B cell (primary cell): ENCODE measurements around the gene AGPAT3. TPM values are rescaled to one million over a fixed set of nuclear protein-coding genes. Genes with fewer than 3 reads are reported as not detected.

Experiments used
- ATAC-seq: fragments of 200-7000 bp; cut with Tn5 transposase; one replicate; pipeline ENCODE4 v1.10.0; 2021; ENCODE audit warnings: low read depth, mild to moderate bottlenecking, moderate number of reproducible peaks, moderate library complexity
- CTCF ChIA-PET: fragments of 350-600 bp; sonication (Branson Sonifier 250); formaldehyde crosslinking; loops from one replicate; lab custom pipeline; 2021; ENCODE audit warnings: antibody characterized with exemption, inconsistent platforms; lab: Charles Lee
- POLR2A ChIA-PET: fragments of 350-600 bp; sonication (Branson Sonifier 250); formaldehyde crosslinking; loops from one replicate; lab custom pipeline; 2021; ENCODE audit warnings: antibody characterized with exemption; lab: Charles Lee
- DNase-seq: peaks from one replicate; pipeline ENCODE4 v3.0.0; 2013
- H2AFZ ChIP-seq: 2 replicates; pipeline ENCODE4 v1.6.1; 2012; ENCODE audit warnings: mild to moderate bottlenecking, low read depth, low read length; ENCODE audit not compliant: insufficient read depth, poor library complexity, severe bottlenecking
- H3K27ac ChIP-seq, 2 donors: 1 replicate in 1 of 2; 2 replicates in 1 of 2; pipeline ENCODE4 v1.5.1; 2012 to 2013; ENCODE audit warnings: low read length in 2 of 2, mild to moderate bottlenecking in 2 of 2, moderate library complexity in 1 of 2
- H3K27me3 ChIP-seq, 4 experiments: fragments of 200-600 bp in 1 of 4; sonication (generic) in 1 of 4; replicated peaks in 1 of 4; 1 replicate in 2 of 4; 2 replicates in 2 of 4; pipeline versions ENCODE4 v1.6.1 to v1.7.0; 2013 to 2016; ENCODE audit warnings: low read length in 3 of 4, mild to moderate bottlenecking in 2 of 4, mixed read lengths in 1 of 4, moderate library complexity in 1 of 4; ENCODE audit not compliant: insufficient read depth in 4 of 4, control insufficient read depth in 3 of 4; ENCODE audit errors: control extremely low read depth in 1 of 4
- H3K36me3 ChIP-seq, 2 experiments: replicated peaks in 1 of 2; 1 replicate in 1 of 2; 2 replicates in 1 of 2; pipeline versions ENCODE4 v1.6.1 to v1.7.1; 2013; ENCODE audit warnings: low read length in 1 of 2; ENCODE audit not compliant: insufficient read depth in 2 of 2, control insufficient read depth in 1 of 2; ENCODE audit errors: control extremely low read depth in 1 of 2, extremely low read depth in 1 of 2
- H3K4me1 ChIP-seq, 2 donors: fragments of 200-600 bp in 1 of 2; sonication (generic) in 1 of 2; 1 replicate in 1 of 2; 2 replicates in 1 of 2; pipeline versions ENCODE4 v1.5.1 to v1.6.1; 2013 to 2017; ENCODE audit warnings: low read length in 2 of 2; ENCODE audit not compliant: control insufficient read depth in 2 of 2, insufficient read depth in 2 of 2
- H3K4me2 ChIP-seq: replicated peaks from 2 replicates; pipeline ENCODE3; 2012; ENCODE audit warnings: mild to moderate bottlenecking, low read depth, low read length; ENCODE audit not compliant: poor library complexity, severe bottlenecking
- H3K4me3 ChIP-seq, 5 experiments: fragments of 200-600 bp in 1 of 5; sonication (generic) in 1 of 5; 1 replicate in 3 of 5; 2 replicates in 2 of 5; pipeline versions ENCODE4 v1.5.1 to v1.7.0; 2011 to 2016; ENCODE audit warnings: low read length in 4 of 5, mild to moderate bottlenecking in 4 of 5, low read depth in 2 of 5, control low read depth in 1 of 5, moderate library complexity in 1 of 5; ENCODE audit not compliant: insufficient read depth in 1 of 5; ENCODE audit errors: control extremely low read depth in 1 of 5, extremely low read depth in 1 of 5
- H3K79me2 ChIP-seq: fragments of 200-600 bp; sonication (generic); one replicate; pipeline ENCODE4 v1.6.0; 2016; ENCODE audit warnings: low read length; ENCODE audit not compliant: control insufficient read depth, insufficient read depth
- H3K9ac ChIP-seq: fragments of 200-600 bp; sonication (generic); 2 replicates; pipeline ENCODE4 v1.6.1; 2017; ENCODE audit warnings: mild to moderate bottlenecking, low read length, moderate library complexity
- H3K9me3 ChIP-seq, 3 donors: one replicate each; pipeline versions ENCODE4 v1.6.1 to v1.7.1; 2013; ENCODE audit warnings: low read length in 2 of 3; ENCODE audit not compliant: control insufficient read depth in 2 of 3, insufficient read depth in 1 of 3; ENCODE audit errors: control extremely low read depth in 1 of 3
- H4K20me1 ChIP-seq: 2 replicates; pipeline ENCODE4 v1.6.0; 2012; ENCODE audit warnings: mild to moderate bottlenecking, low read length; ENCODE audit not compliant: insufficient read depth, control insufficient read depth, poor library complexity, severe bottlenecking
- H3K27ac Mint-ChIP-seq: one replicate; pipeline ENCODE4 v1.8.0; 2021; ENCODE audit warnings: mixed read lengths
- H3K27me3 Mint-ChIP-seq: one replicate; pipeline ENCODE4 v1.8.0; 2021; ENCODE audit warnings: mixed read lengths
- H3K4me1 Mint-ChIP-seq: one replicate; pipeline ENCODE4 v1.8.0; 2021; ENCODE audit warnings: mixed read lengths
- H3K4me3 Mint-ChIP-seq: one replicate; pipeline ENCODE4 v1.8.0; 2021; ENCODE audit warnings: mixed read lengths
- H3K9me3 Mint-ChIP-seq: one replicate; pipeline ENCODE4 v1.8.0; 2022; ENCODE audit warnings: mixed read lengths; ENCODE audit not compliant: insufficient read depth
- EZH2 ChIP-seq: IDR thresholded peaks from 2 replicates; pipeline ENCODE4 v1.6.1; 2012; ENCODE audit warnings: borderline replicate concordance, low read depth, mild to moderate bottlenecking, moderate library complexity, low read length; ENCODE audit not compliant: insufficient read depth, poor library complexity, severe bottlenecking
- WGBS: methylation state at CpG from one replicate; pipeline ENCODE4 v1.1.5; 2013; ENCODE audit warnings: missing lambda C conversion rate; ENCODE audit not compliant: insufficient coverage; 5-methylcytosine and 5-hydroxymethylcytosine counted together
- intact Hi-C: fragments of 100-400 bp; cut with micrococcal nuclease; formaldehyde crosslinking; loops from one replicate; pipeline ENCODE4 v1.10.0; 2022
- polyA plus RNA-seq: library from polyadenylated mRNA; depleted of rRNA; stranded (reverse); fragments of >200 nt; gene quantifications from 2 replicates; pipeline ENCODE4 v1.2.3, GENCODE V29; 2012
- total RNA-seq, 2 donors: library from RNA; stranded (reverse); fragments of 120-200 nt in 1 of 2; gene quantifications; 1 replicate in 1 of 2; 2 replicates in 1 of 2; pipeline versions ENCODE4 v1.2.3 to v1.2.4, GENCODE V29; 2013 to 2022
- TF ChIP-seq, protein P1 (sequence below): fragments of 200-600 bp; IDR thresholded peaks from one replicate; pipeline ENCODE4 v1.8.0; 2022; ENCODE audit warnings: antibody characterized with exemption, mild to moderate bottlenecking

The AGPAT3 gene
- total and polyA plus RNA-seq, 2 donors (not counting 1 experiment from before 2014, with no cell fraction given) = 14.3 to 49.3 TPM

DNA sequence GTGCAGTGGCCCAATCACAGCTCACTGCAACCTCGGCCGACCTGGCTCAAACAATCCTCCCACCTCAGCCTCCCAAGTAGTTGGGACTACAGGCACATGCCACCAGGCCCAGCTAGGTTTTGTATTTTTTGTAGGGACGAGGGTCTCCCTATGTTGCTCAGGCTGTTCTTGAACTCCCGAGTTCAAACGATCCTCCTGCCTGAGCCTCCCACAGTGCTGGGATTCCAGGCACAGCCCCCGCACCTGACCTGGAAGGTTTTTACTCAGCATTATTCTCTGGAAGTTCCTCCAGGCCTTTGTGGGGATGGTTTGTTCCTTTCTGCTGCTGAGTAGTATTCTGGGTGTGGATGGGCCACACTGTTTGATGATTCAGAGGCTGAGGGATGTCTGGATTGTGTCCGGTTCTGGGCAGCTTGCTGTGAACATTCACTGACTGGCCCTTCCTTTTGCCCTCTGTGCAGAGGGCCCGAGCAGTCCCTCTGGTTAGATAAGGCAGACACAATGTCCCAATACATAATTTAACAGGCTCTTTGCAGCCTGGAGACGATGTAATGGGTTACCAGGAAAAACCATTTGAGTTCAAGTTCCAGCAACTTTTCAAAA is 141.1 kb downstream of the AGPAT3 start:
- H3K4me3 Mint-ChIP-seq = no peak overlapping the region
- peaks cover under 1 to 3% of the 10 kb centered on the region in 2 donors for H3K4me1 ChIP-seq
- H3K79me2 ChIP-seq = peaks cover 9% of the 10 kb centered on the region
- TF ChIP-seq EZH2 = no peak
- TF ChIP-seq, protein P1, sequence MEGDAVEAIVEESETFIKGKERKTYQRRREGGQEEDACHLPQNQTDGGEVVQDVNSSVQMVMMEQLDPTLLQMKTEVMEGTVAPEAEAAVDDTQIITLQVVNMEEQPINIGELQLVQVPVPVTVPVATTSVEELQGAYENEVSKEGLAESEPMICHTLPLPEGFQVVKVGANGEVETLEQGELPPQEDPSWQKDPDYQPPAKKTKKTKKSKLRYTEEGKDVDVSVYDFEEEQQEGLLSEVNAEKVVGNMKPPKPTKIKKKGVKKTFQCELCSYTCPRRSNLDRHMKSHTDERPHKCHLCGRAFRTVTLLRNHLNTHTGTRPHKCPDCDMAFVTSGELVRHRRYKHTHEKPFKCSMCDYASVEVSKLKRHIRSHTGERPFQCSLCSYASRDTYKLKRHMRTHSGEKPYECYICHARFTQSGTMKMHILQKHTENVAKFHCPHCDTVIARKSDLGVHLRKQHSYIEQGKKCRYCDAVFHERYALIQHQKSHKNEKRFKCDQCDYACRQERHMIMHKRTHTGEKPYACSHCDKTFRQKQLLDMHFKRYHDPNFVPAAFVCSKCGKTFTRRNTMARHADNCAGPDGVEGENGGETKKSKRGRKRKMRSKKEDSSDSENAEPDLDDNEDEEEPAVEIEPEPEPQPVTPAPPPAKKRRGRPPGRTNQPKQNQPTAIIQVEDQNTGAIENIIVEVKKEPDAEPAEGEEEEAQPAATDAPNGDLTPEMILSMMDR = no peak
- no peaks in the 10 kb centered on the region for H3K9me3 Mint-ChIP-seq
- H3K27ac ChIP-seq = no peak overlapping the region
- H3K4me3 ChIP-seq = no peak overlapping the region
- no peak overlapping the region for H3K9ac ChIP-seq
- no peak overlapping the region for H3K4me2 ChIP-seq
- DNase-seq = no peak
- no peaks in the 10 kb centered on the region for H3K27me3 ChIP-seq
- H3K4me1 Mint-ChIP-seq = peaks cover 6% of the 10 kb centered on the region
- H3K27ac Mint-ChIP-seq = no peak overlapping the region
- no peak for ATAC-seq
- CTCF ChIA-PET = interaction anchor here (0.9 kb wide), 1 partner anchor 1132 kb away, joined by 3 read pairs; no protein-coding TSS in a partner anchor
- H2AFZ ChIP-seq = no peak overlapping the region
- no peaks in the 10 kb centered on the region for H4K20me1 ChIP-seq
- H3K9me3 ChIP-seq = no peaks in the 10 kb centered on the region
- no peaks in the 10 kb centered on the region for H3K36me3 ChIP-seq
- WGBS = 98% methylated on average over 7 of the region's 9 CpGs
- intact Hi-C loops = no loop called here
- POLR2A ChIA-PET = no interaction called here
- H3K27me3 Mint-ChIP-seq = no peaks in the 10 kb centered on the region

DNA sequence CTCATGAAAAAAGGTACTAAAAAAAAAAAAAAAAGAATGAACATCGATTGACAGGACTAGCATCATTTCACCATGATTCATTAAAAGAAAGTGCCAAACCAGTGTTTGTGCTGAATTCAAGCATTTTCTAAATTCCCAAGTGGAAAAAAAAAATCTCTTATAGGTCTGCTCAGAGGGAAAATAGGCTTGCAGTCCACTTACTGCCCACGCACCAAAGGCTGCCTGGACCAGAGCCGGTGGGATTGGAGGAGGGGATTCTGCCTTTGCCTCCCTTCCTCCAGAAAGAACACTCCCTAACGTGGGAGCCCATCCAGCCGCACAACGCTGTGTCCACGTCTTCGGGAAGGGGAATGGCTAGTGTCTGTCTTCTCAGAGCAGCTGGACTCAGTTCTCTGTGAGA is 141.6 kb downstream of the AGPAT3 start:
- no peak overlapping the region for H3K4me2 ChIP-seq
- H3K9me3 ChIP-seq = no peaks in the 10 kb centered on the region
- DNase-seq = no peak
- H3K27ac Mint-ChIP-seq = no peak overlapping the region
- POLR2A ChIA-PET = no interaction called here
- peaks cover 8% of the 10 kb centered on the region for H3K4me1 Mint-ChIP-seq
- H2AFZ ChIP-seq = no peak overlapping the region
- peaks cover 15% of the 10 kb centered on the region for H3K79me2 ChIP-seq
- no peak for ATAC-seq
- WGBS = 96% methylated on average over 5 of the region's 8 CpGs
- no peaks in the 10 kb centered on the region for H3K36me3 ChIP-seq
- H3K4me3 Mint-ChIP-seq = no peak overlapping the region
- H3K9me3 Mint-ChIP-seq = no peaks in the 10 kb centered on the region
- H3K27me3 Mint-ChIP-seq = no peaks in the 10 kb centered on the region
- H3K27me3 ChIP-seq = no peaks in the 10 kb centered on the region
- no peak overlapping the region for H3K4me3 ChIP-seq
- CTCF ChIA-PET = no interaction called here
- no peaks in the 10 kb centered on the region for H4K20me1 ChIP-seq
- no peak for TF ChIP-seq EZH2
- TF ChIP-seq, protein P1 = no peak
- H3K4me1 ChIP-seq = peaks cover 4 to 8% of the 10 kb centered on the region in 2 donors
- H3K27ac ChIP-seq = no peak overlapping the region
- intact Hi-C loops = no loop called here
- no peak overlapping the region for H3K9ac ChIP-seq
